Kidney glomerular epithelial cell (primary cell): Measurements from ENCODE around the gene GPRC6A.
"Not testable (repeated sequence)": the region's sequence is repeated elsewhere in the genome, so short reads cannot be mapped to it uniquely, and the experiment has no call there.

ENCODE experiments used
- DNase-seq: peaks from one replicate; lab custom pipeline; 2025; lab: John Stamatoyannopoulos, UW

GPRC6A gene, protein sequence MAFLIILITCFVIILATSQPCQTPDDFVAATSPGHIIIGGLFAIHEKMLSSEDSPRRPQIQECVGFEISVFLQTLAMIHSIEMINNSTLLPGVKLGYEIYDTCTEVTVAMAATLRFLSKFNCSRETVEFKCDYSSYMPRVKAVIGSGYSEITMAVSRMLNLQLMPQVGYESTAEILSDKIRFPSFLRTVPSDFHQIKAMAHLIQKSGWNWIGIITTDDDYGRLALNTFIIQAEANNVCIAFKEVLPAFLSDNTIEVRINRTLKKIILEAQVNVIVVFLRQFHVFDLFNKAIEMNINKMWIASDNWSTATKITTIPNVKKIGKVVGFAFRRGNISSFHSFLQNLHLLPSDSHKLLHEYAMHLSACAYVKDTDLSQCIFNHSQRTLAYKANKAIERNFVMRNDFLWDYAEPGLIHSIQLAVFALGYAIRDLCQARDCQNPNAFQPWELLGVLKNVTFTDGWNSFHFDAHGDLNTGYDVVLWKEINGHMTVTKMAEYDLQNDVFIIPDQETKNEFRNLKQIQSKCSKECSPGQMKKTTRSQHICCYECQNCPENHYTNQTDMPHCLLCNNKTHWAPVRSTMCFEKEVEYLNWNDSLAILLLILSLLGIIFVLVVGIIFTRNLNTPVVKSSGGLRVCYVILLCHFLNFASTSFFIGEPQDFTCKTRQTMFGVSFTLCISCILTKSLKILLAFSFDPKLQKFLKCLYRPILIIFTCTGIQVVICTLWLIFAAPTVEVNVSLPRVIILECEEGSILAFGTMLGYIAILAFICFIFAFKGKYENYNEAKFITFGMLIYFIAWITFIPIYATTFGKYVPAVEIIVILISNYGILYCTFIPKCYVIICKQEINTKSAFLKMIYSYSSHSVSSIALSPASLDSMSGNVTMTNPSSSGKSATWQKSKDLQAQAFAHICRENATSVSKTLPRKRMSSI

DNA sequence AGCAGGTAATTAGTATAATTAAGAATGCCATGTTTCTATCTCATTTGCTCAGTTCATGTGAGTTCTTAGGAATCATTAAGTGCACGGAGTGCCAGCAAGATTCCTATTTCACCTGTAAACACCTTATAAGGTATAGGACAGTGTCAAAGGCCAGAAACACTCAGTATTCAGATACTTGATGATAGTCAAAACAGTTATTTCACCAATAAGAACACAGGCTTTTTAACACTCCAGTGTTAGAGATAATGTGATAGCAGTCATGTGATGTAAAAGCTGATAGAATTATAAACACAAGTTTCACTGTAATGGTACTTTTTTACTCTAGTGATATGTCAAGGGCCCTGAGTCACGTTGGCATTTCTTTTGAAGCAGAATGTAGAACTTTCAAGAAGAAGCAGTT, at the start of gene GPRC6A:
Gene GPRC6A, minus strand, starts transcription at position 101 of the 400 bp plus-strand sequence. Its CDS starts 70 bp downstream, at position 31.
- no peak for DNase-seq

DNA sequence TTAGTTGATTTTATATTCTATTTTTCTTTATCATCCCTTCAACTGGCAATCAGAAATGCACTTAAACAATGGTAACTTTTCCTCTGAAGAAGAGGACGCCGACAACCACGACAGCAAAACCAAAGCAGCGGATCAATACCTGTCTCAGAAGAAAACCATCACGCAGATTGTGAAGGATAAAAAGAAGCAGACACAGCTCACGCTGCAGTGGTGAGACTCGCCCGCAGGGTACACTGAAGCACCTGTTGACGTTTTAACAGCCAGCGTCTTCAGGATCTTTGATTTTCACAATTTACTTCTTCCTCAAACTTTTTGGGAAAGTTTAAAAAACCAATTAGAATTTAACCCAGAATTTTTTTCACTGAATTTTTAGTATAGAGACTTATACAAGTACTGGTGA, 48.9 kb upstream of the GPRC6A start:
- no peak for DNase-seq

DNA sequence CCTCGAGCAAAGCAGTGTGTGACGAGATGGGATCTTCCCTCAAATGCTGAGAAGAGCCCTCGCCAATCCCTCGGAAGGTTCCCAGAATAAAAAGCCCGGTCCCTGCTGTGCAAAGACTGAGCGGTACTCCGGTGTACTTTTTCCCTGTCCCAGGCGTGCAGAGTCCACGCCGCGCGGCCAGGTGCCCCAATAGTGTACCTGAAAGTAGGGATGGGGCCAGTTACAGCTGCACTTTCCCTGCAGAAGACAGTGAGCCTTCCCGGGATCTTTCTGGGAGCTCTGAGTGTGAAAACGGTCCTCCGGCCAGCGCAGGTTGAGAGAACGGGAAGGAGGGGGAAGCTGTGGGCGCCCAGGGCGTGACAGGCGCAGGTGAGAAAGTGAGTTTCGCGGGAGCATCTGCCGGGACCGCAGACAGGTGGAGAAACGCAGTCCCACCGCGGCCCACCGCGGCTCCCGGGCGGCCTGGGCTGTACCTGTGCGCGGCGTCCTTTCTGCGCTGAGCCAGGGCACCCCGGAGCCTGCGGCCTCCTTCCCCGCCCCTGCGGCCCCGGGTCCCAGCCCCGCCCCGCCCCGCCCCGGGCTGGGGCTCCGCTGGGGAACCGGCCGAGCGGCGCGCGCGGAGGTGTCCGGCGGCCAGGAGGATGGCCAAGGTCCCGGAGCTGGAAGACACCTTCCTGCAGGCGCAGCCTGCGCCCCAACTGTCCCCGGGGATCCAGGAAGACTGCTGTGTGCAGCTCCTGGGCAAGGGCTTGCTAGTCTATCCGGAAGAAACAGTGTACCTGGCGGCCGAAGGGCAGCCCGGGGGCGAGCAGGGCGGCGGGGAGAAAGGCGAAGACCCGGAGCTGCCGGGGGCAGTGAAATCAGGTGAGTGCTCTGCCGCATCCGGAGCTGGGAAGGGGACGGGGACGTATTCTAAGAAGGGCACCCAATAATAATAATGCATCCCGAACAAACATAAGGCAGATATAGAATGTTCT, 48.0 kb upstream of the GPRC6A start, which contains the start of gene RFX6:
Gene RFX6, plus strand, starts transcription at position 608 of the 977 bp plus-strand sequence. Its CDS starts 34 bp downstream, at position 642.
- DNase-seq = no peak

DNA sequence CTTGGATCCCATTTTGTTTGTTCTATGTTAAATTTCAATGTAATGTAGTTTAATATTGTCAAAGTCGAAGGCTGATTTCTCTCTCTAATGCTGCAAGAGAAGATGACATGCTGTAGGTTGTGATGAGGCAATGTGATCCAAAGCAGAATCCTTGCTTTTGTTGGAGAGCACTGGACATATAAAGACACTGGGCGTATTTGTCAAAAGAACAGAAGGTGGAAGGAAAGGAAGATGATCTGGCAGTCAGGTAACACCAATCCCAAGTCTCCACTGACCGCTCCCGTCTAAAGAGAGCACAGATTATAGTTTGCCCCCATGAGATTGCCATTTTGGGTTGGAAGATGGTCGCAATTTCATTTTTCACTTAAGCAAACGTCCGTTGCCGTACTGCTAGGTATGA, 47.2 kb upstream of the GPRC6A start:
- DNase-seq = no peak

DNA sequence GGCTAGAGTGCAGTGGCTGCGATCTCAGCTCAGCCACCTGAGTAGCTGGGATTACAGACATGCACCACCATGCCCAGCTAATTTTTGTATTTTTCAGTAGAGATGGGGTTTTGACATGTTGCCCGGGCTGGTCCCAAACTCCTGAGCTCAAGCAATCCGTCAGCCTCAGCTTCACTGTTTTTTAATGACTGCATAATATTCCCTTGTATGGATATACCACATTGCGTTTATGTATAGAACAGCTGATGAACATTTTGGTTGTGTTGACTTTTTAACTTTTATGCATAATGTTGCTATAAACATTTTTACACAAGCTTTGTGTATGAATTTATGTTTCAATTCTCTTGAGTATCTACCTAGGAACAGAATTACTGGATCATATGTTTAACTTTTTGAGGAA, 43.9 kb upstream of the GPRC6A start:
- no peak for DNase-seq

DNA sequence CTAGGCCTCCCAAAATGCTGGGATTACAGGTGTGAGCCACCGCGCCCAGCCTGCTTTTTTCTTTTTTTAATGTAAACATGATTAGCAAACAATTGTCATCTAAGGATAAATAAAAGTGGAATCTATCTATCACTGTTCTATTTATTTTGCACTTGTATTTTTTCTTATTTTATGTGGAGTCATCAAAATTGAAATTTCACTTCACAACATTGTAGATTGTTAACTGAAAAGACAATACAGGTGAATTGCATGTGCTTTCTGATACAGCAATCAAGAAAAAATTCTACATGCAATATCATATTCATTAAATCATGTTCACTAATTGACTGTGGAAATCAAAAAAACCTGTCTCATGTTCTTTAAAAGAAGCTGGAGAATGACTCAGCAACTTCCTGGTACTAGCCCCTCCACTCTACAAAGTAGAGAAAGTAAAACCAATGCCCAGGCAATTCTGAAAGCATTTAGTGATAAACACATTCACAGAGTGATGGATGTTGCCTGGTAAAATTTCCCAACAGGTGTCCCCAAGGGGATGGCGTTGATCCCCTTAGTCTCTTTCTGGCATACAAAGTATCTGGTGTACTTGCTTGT, 37.5 kb upstream of the GPRC6A start:
- DNase-seq = no peak

DNA sequence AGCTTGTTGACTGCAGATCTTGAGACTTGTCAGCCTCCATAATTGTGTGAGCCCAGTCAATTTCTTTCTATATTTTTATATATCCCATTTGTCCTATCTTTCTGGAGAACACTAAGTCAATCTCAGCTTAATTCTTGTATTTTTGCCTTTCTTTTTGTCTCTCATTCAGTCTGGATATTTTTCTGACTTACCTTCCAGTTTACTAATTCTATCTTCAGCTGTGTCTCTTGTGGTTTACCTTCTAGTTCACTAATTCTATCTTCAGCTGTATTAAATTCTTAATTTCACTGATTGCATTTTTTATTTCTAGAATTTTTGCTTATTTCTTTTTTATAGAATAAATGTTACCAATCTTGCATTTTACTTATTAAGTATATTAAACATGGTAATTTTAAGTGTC, 30.4 kb upstream of the GPRC6A start:
- DNase-seq = no peak

DNA sequence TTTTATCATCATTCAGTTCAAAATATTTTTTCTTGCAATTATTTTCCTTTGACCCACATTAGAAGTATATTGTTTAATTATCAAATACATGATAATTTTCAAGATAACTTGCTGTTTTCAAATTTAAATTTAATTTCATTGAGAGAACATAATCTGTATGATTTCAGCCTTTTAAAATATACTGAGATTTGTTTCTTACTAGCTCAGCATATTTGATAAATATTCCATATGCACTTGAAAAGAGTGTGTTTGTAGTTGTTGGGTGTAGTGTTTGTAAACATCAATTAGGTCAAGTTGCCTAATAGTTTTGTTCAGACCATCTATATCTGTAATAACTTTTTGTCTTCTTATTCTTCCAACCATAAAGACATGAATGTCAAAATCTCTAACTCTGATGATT, 29.2 kb upstream of the GPRC6A start:
- no peak for DNase-seq

DNA sequence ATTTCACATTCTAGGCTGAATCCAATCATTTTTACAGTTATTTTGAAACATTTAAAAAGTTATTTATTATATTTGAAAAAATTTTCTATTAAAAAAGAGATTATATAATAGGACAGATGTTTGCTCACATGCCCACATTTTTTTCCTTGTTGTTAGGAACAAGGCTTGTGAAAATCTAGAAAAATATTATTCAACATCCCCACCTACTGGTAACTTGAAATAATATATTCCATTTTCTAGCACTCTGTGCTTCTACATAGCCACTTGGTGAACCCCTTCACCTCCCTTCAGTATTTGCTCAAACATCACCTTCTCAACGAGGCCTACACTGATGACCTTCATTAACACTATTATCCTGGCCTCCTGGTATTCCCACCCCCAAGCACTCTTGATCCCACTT, 18.3 kb upstream of the GPRC6A start:
- DNase-seq = peak; percentile 39

DNA sequence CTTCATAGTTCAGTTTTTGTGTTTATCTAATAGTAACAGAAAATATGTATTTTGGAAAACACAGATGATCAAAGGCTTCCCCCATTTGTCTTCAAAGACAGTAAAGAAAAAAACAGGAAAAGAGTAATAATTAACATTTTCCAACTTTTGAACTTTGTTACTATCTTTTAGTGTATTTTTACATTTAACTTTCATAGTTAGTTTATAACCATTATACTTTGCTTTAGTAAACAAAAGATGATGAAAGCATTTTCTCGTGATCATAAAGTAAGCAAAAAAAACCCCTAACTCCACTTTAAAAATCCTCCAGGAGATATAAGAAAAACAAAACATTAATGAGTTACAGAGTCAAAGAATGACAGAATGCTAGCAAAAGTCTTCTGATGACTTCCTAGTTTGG, 13.6 kb upstream of the GPRC6A start:
- no peak for DNase-seq

DNA sequence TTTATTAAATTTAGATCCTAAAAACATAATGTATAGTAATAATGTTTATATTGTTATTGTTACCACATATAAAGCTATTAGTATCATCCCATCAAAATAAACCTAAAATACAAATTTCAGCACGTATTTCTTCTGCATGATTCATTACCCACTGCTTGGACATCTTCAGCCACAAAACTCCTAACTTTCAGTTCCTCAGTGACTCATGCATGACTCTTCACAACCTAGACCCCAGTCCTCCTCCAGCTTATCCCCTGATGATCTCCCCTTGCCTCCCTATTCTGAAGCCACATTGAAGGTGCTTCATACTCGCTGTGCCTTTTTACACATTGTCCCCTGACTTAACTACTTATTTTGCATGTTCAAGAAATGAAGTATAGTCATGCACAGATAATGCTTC, 11.2 kb upstream of the GPRC6A start:
- DNase-seq = peak; percentile 54

DNA sequence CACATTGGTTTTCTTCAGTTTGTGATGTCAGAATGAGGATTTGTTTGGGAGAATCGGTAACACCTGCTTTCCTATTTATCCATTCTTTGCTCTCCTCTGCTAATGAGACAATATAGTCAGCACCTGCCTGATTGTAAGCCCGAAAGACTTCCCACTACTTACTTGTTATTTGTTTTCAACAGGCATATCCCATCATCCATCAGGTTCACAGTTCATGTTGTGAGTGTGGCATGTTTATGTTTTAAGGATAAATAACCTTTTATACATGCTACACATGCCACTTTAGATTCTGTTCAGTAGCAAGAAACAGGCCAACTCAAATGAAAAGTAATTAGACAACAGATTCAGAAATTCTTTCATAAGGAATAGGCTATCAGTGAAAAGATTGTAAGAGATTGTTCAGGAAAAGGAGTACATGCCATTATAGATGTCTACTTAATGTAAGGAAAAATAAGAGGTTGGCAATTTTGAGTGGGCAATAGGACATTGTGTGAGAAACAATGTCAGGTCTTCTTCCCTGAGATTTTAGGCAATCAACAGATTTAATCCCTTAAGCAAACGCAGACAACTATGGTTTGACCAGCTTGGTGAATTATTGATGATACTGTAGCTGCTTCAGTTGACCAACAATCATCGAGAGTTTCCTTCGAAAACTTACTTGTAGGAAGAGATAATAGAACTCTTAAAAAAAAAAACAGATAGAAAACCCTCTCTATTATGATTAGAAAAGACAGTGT, 7.9 kb upstream of the GPRC6A start:
- DNase-seq = no peak

DNA sequence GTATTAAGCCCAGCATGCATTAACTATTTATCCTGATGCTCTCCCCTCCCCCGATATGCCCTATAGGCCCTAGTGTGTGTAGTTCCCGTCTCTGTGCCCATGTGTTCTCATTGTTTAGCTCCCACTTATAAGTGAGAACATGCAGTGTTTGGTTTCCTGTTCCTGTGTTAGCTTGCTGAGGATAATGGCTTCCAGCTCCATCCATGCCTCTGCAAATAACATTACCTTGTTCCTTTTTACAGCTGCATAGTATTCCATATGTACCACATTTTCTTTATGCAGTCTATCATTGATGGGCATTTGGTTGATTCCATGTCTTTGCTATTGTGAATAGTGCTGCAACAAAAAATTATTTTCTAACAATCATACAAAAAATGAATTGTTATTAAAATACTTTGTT, 5.6 kb upstream of the GPRC6A start:
- not testable (repeated sequence) for DNase-seq

DNA sequence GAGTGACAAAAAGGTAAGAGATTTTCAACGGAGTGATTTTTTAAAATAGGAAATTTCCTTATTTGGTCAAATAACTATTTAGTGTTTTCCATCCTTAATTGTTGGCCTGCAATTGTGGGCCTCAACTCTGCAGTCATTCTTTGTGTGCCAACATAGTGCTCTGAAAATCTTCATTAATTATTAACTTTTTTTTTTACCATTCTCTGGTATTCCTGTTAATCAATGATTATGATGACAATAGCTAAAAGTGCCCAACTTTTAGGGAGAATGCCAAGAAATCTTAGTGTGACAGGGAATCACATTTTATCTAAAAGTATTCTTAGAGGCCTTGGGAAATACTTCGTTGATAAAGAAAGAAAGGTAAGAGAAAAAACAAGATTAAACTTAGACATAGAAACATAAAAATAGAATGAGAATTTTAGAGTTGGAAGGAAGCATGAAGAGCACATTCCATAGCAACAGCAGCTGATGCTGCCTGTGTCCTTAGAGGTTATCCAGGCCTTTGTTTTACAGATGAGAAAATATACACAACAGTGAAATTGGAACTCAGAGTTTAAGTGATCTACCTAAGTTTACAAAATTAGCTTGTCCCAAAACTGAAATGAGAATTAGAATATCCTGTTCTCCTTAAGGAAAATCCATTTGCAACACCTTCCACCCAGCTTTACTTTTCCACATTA, 1.2 kb downstream of the GPRC6A start:
- no peak for DNase-seq

DNA sequence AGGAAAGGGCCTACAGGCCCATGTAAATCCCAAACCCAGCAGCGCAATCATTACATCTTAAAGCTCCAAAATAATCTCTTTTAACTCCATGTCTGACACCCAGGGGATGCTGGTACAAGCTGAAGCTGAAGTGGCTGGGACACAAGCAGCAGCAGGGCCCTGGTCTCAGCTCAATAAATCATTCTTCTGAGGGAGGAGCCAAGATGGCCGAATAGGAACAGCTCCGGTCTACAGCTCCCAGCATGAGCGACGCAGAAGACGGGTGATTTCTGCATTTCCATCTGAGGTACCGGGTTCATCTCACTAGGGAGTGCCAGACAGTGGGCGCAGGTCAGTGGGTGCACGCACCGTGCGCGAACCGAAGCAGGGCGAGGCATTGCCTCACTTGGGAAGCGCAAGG, 12.5 kb downstream of the GPRC6A start:
- not testable (repeated sequence) for DNase-seq

DNA sequence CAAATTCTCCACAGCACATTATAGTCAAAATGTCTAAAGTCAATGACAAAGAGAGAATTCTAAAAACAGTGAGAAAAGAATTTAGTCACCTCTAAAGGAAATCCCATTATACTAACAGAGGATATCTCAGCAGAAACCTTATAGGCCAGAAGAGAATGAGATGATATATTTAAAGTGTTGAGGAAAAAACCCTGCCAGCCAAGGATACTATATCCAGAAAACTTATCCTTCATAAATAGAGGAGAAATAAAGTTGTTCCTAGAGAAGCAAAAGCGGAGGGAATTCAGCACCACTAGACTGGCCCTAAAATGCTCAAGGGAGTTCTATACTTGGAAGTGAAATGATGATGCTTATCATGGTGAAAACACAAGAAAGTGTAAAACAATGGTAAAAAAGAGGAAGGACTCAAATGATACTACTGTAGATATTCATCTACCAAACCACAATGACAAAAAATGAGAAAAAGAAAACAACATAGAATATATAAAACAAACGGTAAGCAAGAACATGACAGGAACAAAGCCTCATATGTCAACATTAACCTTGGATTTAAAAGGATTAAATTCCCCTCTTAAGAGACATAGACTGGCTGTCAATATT, 16.7 kb downstream of the GPRC6A start:
- DNase-seq = no peak

DNA sequence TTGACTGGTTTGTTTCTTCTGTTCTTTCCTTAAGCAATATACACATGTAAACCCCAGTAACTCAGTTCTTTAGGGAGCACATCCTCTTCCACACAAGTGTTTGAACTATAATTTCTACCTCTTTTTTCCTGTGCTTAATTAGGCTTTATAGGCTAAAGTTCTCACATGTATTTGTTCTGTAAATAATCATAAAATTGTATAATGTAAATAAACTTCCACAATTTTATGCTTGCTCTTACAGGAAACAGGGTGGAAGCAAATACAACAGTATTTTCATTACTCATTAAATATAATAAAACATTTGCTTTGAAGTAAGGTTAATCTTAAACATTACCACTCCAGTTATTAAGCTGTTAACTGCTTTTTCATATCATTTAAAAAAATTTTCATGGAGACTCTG, 26.9 kb downstream of the GPRC6A start:
- no peak for DNase-seq

DNA sequence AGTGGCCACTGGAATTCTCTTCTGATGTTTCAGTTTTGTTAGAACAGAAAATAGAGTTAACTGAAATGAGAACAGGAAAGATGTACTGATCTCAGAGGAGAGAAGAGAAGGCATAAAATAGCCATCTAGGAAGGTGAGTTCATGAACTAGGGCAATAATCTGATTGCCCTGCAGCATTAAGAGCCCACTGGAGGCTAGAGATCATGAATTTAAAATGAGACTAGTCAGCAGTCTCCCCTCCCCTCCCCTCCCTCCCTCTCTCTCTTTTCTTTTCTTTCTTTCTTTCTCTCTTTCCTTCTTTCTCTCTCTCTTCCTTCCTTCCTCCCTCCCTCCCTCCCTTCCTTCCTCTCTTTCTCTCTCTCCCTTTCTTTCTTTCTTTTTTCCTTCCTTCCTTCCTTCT, 28.9 kb downstream of the GPRC6A start:
- no peak for DNase-seq

DNA sequence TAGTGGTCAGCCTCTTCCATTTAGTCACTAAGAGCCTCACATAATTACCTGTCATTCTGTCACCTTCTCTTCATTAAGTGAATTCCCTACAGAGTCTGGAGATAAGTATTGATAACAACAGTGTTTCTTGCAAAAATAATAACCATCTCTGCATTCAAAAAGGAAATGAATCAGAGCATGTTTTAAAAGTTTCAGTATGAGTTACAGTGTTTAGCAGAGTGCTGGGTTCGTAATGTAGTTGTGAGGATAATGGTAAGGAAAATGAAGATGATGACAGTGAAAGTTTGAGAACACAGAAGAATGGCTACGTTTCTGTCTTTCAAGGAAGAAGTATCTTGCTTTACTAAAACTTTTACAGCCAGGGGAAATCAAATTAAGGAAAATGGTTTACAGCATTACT, 31.3 kb downstream of the GPRC6A start:
- DNase-seq = no peak

DNA sequence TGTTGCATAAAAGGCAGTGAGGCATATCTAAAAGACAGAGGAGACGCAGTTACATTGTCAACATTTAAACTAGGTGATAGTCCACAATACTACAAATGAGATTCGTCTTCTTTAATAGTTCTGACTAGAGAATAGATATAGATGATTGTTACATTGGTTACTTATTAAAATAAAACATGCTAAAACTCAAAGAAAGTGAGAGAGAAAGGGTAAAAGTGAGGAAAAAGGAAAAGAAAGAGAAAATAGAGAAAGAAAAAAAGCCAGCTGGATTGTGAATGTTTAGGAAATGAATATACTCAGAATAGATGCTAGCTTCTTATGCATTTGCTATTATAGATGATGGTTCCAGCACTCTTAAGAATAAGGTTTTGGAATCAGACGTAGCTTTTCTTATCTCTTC, 35.7 kb downstream of the GPRC6A start:
- DNase-seq = no peak
